Neural progenitor cell (in vitro differentiated cells): Measurements from ENCODE around the gene TNS3. TPM values are rescaled to one million over a fixed set of nuclear protein-coding genes. Genes with fewer than 3 reads are reported as not detected.

Experiments
- DNase-seq: peaks from one replicate; pipeline ENCODE4 v3.0.0-alpha.2; 2016; ENCODE audit warnings: low spot score
- H2AFZ ChIP-seq: fragments of 200-600 bp; sonication (generic); replicated peaks from 2 replicates; pipeline ENCODE4 v1.6.1; 2016; ENCODE audit warnings: antibody characterized with exemption
- H3F3A ChIP-seq: fragments of 200-600 bp; sonication (generic); 2 replicates; pipeline ENCODE4 v1.6.1; 2016; ENCODE audit warnings: antibody characterized with exemption, low read depth
- H3K27ac ChIP-seq: fragments of 200-600 bp; sonication (generic); 2 replicates; pipeline ENCODE4 v1.5.1; 2016; ENCODE audit warnings: mild to moderate bottlenecking
- H3K27me3 ChIP-seq: fragments of 200-600 bp; sonication (generic); 2 replicates; pipeline ENCODE4 v1.6.1; 2016; ENCODE audit warnings: mild to moderate bottlenecking, moderate library complexity
- H3K36me3 ChIP-seq: fragments of 200-600 bp; sonication (generic); 2 replicates; pipeline ENCODE4 v1.5.1; 2016
- H3K4me1 ChIP-seq: fragments of 200-600 bp; sonication (generic); 2 replicates; pipeline ENCODE4 v1.6.1; 2016; ENCODE audit warnings: mixed run types
- H3K4me2 ChIP-seq: fragments of 200-600 bp; sonication (generic); 2 replicates; pipeline ENCODE4 v1.6.1; 2016
- H3K4me3 ChIP-seq: fragments of 200-600 bp; sonication (generic); 2 replicates; pipeline ENCODE4 v1.5.1; 2016
- H3K79me2 ChIP-seq: fragments of 200-600 bp; sonication (generic); 2 replicates; pipeline ENCODE4 v1.6.1; 2016; ENCODE audit warnings: low read depth
- H3K9ac ChIP-seq: fragments of 200-600 bp; sonication (generic); 2 replicates; pipeline ENCODE4 v1.6.1; 2016
- H3K9me3 ChIP-seq: fragments of 200-600 bp; sonication (generic); 2 replicates; pipeline ENCODE4 v1.5.1; 2016; ENCODE audit warnings: low read depth
- H4K20me1 ChIP-seq: fragments of 200-600 bp; sonication (generic); 2 replicates; pipeline ENCODE4 v1.6.1; 2016; ENCODE audit warnings: low read depth
- H3K27ac Mint-ChIP-seq: 3 replicates; pipeline ENCODE4 v1.8.0; 2021; ENCODE audit warnings: mixed read lengths
- H3K27me3 Mint-ChIP-seq: 2 replicates; pipeline ENCODE4 v1.8.0; 2022; ENCODE audit warnings: low read depth, mild to moderate bottlenecking, inconsistent platforms, moderate library complexity, mixed read lengths; ENCODE audit not compliant: insufficient read depth
- H3K36me3 Mint-ChIP-seq: 3 replicates; pipeline ENCODE4 v1.8.0; 2021; ENCODE audit warnings: mixed read lengths
- H3K4me1 Mint-ChIP-seq: 3 replicates; pipeline ENCODE4 v1.8.0; 2021; ENCODE audit warnings: mixed read lengths
- H3K4me3 Mint-ChIP-seq: 3 replicates; pipeline ENCODE4 v1.8.0; 2021; ENCODE audit warnings: mild to moderate bottlenecking, moderate library complexity, mixed read lengths
- H3K9me3 Mint-ChIP-seq: 3 replicates; pipeline ENCODE4 v1.8.0; 2020; ENCODE audit warnings: mixed read lengths
- CTCF ChIP-seq: fragments of 200-600 bp; sonication (generic); IDR thresholded peaks from 2 replicates; pipeline ENCODE4 v1.5.1; 2017; ENCODE audit warnings: antibody characterized with exemption, mild to moderate bottlenecking
- EZH2 ChIP-seq: fragments of 200-600 bp; sonication (generic); IDR thresholded peaks from 2 replicates; pipeline ENCODE4 v1.6.1; 2017; ENCODE audit warnings: antibody characterized with exemption, mild to moderate bottlenecking, moderate library complexity
- EZH2phosphoT487 ChIP-seq: fragments of 200-600 bp; sonication (generic); IDR thresholded peaks from 2 replicates; pipeline ENCODE4 v1.6.1; 2017; ENCODE audit warnings: antibody characterized with exemption
- total RNA-seq: library from RNA; depleted of rRNA; stranded (reverse); fragments of >200 nt; gene quantifications from 2 replicates; pipeline ENCODE4 v1.2.3, GENCODE V29; 2015; ENCODE audit warnings: low replicate concordance

TNS3 gene
- total RNA-seq, 1 donor from 2014 or later = 15.0 TPM

- Histone ChIP-seq H3K9ac (no peak overlapping the region), H3K79me2 (no peaks in the 10 kb centered on the region), H3K4me2 (no peak overlapping the region), H3K9me3 (no peaks in the 10 kb centered on the region), H3K27ac (no peak overlapping the region), H3K36me3 (peaks cover 2% of the 10 kb centered on the region), H3K4me3 (no peak overlapping the region), H4K20me1 (no peaks in the 10 kb centered on the region), H3K27me3 (no peaks in the 10 kb centered on the region), H2AFZ (no peak overlapping the region), H3K4me1 (no peaks in the 10 kb centered on the region), H3F3A (no peaks in the 10 kb centered on the region)
- no peak overlapping the region for H3K4me3 Mint-ChIP-seq
- peak overlapping the region; percentile 22 for H3K27ac Mint-ChIP-seq
- H3K4me1 Mint-ChIP-seq = peaks cover 6% of the 10 kb centered on the region
- peaks cover 13% of the 10 kb centered on the region for H3K36me3 Mint-ChIP-seq
- H3K27me3 Mint-ChIP-seq = peaks cover 4% of the 10 kb centered on the region
- DNase-seq = no peak
- no peaks in the 10 kb centered on the region for H3K9me3 Mint-ChIP-seq
- TF ChIP-seq EZH2 = no peak
- TF ChIP-seq EZH2phosphoT487 = no peak
- TF ChIP-seq CTCF = no peak
Observed at GRCh38 chr7:47413526-47414341, 168.2 kb downstream of the TNS3 start.

GRCh38 chr7:47411901-47412300 is 170.0 kb downstream of the TNS3 start:
- Histone ChIP-seq H3K79me2 (no peaks in the 10 kb centered on the region), H3F3A (no peaks in the 10 kb centered on the region), H3K4me2 (no peak overlapping the region), H3K27ac (no peak overlapping the region), H3K27me3 (no peaks in the 10 kb centered on the region), H3K9ac (no peak overlapping the region), H3K36me3 (no peaks in the 10 kb centered on the region), H2AFZ (no peak overlapping the region), H3K4me1 (no peaks in the 10 kb centered on the region), H4K20me1 (no peaks in the 10 kb centered on the region), H3K4me3 (no peak overlapping the region), H3K9me3 (no peaks in the 10 kb centered on the region)
- Mint-ChIP-seq H3K27me3 (peaks cover 9% of the 10 kb centered on the region), H3K9me3 (no peaks in the 10 kb centered on the region), H3K4me3 (no peak overlapping the region), H3K27ac (no peak overlapping the region), H3K4me1 (peaks cover 3% of the 10 kb centered on the region), H3K36me3 (peaks cover 13% of the 10 kb centered on the region)
- TF ChIP-seq EZH2phosphoT487 (no peak), CTCF (no peak), EZH2 (no peak)
- no peak for DNase-seq

DNA sequence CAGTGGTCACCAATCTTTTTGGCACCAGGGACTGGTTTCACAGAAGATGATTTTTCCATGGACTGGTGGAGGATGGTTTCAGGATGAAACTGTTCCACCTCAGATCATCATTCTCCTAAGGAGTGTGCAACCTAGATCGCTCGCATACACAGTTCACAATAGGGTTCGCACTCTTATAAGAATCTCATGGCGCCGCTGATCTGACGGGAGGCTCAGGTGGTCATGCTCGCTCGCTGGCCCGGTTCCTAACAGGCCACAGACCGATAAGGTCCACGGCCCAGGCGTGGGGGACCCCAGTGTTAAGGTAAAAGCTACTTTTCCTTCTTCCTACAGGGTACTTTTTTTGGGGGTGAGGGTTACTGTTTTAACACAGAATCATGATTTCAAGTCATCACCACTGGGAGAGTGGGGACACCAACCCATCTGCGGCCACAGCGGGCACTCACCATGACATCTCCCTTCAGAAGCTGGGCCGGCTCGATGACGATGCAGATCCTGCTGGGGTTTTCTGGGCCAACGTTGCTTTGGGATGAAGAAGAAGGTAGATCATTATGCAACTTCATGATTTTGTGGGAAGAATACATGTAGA is 170.5 kb downstream of the TNS3 start:
- H3K27ac Mint-ChIP-seq = no peak overlapping the region

More for the DNA sequence above, 170.5 kb downstream of the TNS3 start:
- H3K9me3 ChIP-seq = no peaks in the 10 kb centered on the region
- H3K4me3 ChIP-seq = no peak overlapping the region
- peaks cover 9% of the 10 kb centered on the region for H3K27me3 Mint-ChIP-seq
- no peak overlapping the region for H3K9ac ChIP-seq
- H3K4me1 ChIP-seq = no peaks in the 10 kb centered on the region
- no peak for DNase-seq
- H3K79me2 ChIP-seq = no peaks in the 10 kb centered on the region
- no peaks in the 10 kb centered on the region for H3K27me3 ChIP-seq
- H3K4me1 Mint-ChIP-seq = peaks cover 5% of the 10 kb centered on the region
- H3K36me3 ChIP-seq = no peaks in the 10 kb centered on the region
- H3K4me3 Mint-ChIP-seq = no peak overlapping the region
- no peaks in the 10 kb centered on the region for H3F3A ChIP-seq
- TF ChIP-seq CTCF (no peak), EZH2 (no peak), EZH2phosphoT487 (no peak)
- H2AFZ ChIP-seq = no peak overlapping the region
- H3K36me3 Mint-ChIP-seq = peaks cover 15% of the 10 kb centered on the region
- no peaks in the 10 kb centered on the region for H3K9me3 Mint-ChIP-seq
- H3K4me2 ChIP-seq = no peak overlapping the region
- no peaks in the 10 kb centered on the region for H4K20me1 ChIP-seq
- no peak overlapping the region for H3K27ac ChIP-seq
